ENCODE results near the gene RELB. TPM values are rescaled to one million over a fixed set of nuclear protein-coding genes. Genes with fewer than 3 reads are reported as not detected.

The RELB gene
- polyA plus RNA-seq, 1 experiment: 9.9 TPM

DNA sequence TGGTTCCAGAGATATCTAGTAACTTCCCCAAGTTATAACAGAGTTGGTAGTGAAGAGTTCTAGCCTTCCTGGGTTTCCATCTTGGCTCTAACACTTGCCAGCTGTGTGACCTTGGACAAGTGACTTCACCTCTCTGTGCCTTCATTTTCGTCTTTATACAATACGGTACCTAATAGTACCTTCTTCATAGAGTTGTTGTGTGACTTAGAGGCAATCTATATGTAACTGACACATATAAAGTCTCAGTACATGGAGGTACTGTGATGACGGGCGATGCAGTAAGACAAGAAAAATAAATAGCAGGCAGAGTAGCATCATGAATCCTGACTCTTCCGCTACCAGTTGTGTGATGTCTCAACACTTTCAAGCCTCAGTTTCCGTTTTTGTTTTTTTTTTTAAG, 29.6 kb downstream of the RELB start:
- TF ChIP-seq, protein P1, sequence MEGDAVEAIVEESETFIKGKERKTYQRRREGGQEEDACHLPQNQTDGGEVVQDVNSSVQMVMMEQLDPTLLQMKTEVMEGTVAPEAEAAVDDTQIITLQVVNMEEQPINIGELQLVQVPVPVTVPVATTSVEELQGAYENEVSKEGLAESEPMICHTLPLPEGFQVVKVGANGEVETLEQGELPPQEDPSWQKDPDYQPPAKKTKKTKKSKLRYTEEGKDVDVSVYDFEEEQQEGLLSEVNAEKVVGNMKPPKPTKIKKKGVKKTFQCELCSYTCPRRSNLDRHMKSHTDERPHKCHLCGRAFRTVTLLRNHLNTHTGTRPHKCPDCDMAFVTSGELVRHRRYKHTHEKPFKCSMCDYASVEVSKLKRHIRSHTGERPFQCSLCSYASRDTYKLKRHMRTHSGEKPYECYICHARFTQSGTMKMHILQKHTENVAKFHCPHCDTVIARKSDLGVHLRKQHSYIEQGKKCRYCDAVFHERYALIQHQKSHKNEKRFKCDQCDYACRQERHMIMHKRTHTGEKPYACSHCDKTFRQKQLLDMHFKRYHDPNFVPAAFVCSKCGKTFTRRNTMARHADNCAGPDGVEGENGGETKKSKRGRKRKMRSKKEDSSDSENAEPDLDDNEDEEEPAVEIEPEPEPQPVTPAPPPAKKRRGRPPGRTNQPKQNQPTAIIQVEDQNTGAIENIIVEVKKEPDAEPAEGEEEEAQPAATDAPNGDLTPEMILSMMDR (IDR thresholded peaks at IDR 0.05; ENCODE audit: low read depth, low read length): no peak
- POLR2A ChIA-PET: no interaction called here
- CTCF ChIA-PET: interaction anchor here (1.3 kb wide), 1 partner anchor 29 kb away, joined by 4 read pairs; no protein-coding TSS in a partner anchor
- DNase-seq (ENCODE audit: low read depth, low spot score): no peak
- Histone ChIP-seq H3K27me3 (ENCODE audit: control insufficient read depth, insufficient read depth, low read length) (no peaks in the 10 kb centered on the region), H3K4me3 (ENCODE audit: low read depth, low read length) (no peak overlapping the region), H3K27ac (ENCODE audit: low read depth, low read length) (no peak overlapping the region), H3K9me3 (ENCODE audit: control insufficient read depth, insufficient read depth, low read length) (no peaks in the 10 kb centered on the region; the same call in 1 of the 2 replicates)

DNA sequence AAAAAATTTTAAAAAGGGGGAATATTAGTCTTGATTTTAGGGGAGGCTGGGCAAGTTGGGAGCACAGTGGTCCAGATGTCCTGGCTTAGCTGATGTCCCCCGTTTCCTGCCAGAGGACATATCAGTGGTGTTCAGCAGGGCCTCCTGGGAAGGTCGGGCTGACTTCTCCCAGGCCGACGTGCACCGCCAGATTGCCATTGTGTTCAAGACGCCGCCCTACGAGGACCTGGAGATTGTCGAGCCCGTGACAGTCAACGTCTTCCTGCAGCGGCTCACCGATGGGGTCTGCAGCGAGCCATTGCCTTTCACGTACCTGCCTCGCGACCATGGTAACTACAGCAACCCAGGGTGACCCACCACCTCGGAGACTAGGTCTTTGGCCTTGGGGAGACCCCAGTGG, 31.2 kb downstream of the RELB start:
- Histone ChIP-seq H3K4me3 (ENCODE audit: low read depth, low read length) (no peak overlapping the region), H3K9me3 (ENCODE audit: control insufficient read depth, insufficient read depth, low read length) (no peaks in the 10 kb centered on the region; the same call in 1 of the 2 replicates), H3K27ac (ENCODE audit: low read depth, low read length) (no peak overlapping the region), H3K27me3 (ENCODE audit: control insufficient read depth, insufficient read depth, low read length) (no peaks in the 10 kb centered on the region)
- no peak for DNase-seq (ENCODE audit: low read depth, low spot score)
- TF ChIP-seq, protein P1 (IDR thresholded peaks at IDR 0.05; ENCODE audit: low read depth, low read length): no peak
- CTCF ChIA-PET: no interaction called here
- POLR2A ChIA-PET: no interaction called here

DNA sequence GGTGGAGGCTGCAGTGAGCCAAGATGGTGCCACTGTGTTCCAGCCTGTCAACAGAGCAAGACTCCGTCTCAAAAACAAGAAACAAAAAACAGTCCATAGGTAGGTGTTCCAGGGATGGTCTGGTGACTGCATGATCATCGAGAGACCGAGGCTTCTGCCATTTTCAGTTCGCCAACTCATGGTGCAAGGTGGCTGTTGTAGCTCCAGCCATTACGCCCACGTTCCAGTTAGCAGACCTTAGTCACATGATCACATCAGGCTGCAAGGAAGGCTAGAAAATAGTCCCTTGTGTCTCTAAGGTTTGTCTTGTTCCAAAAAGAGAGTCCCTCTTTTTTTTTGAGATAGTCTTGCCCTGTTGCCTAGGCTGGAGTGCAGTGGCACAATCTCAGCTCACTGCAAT, 34.5 kb downstream of the RELB start:
- CTCF ChIA-PET: no interaction called here
- POLR2A ChIA-PET: interaction anchor here (0.5 to 0.6 kb wide), 2 partner anchors 15 to 29 kb away, joined by 4 to 6 read pairs; no protein-coding TSS in a partner anchor
- DNase-seq (ENCODE audit: low read depth, low spot score): no peak
- Histone ChIP-seq H3K4me3 (ENCODE audit: low read depth, low read length) (no peak overlapping the region), H3K27ac (ENCODE audit: low read depth, low read length) (no peak overlapping the region), H3K27me3 (ENCODE audit: control insufficient read depth, insufficient read depth, low read length) (no peaks in the 10 kb centered on the region), H3K9me3 (ENCODE audit: control insufficient read depth, insufficient read depth, low read length) (no peaks in the 10 kb centered on the region; the same call in 1 of the 2 replicates)
- TF ChIP-seq, protein P1 (IDR thresholded peaks at IDR 0.05; ENCODE audit: low read depth, low read length): no peak

DNA sequence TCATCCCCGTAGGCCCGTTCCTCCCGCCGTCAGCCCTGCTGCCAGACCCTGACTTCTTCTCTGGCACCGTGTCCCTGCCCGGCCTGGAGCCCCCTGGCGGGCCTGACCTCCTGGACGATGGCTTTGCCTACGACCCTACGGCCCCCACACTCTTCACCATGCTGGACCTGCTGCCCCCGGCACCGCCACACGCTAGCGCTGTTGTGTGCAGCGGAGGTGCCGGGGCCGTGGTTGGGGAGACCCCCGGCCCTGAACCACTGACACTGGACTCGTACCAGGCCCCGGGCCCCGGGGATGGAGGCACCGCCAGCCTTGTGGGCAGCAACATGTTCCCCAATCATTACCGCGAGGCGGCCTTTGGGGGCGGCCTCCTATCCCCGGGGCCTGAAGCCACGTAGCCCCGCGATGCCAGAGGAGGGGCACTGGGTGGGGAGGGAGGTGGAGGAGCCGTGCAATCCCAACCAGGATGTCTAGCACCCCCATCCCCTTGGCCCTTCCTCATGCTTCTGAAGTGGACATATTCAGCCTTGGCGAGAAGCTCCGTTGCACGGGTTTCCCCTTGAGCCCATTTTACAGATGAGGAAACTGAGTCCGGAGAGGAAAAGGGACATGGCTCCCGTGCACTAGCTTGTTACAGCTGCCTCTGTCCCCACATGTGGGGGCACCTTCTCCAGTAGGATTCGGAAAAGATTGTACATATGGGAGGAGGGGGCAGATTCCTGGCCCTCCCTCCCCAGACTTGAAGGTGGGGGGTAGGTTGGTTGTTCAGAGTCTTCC, 36.3 kb downstream of the RELB start:
- Histone ChIP-seq H3K27me3 (ENCODE audit: control insufficient read depth, insufficient read depth, low read length) (no peaks in the 10 kb centered on the region), H3K9me3 (ENCODE audit: control insufficient read depth, insufficient read depth, low read length) (no peaks in the 10 kb centered on the region; the same call in 1 of the 2 replicates), H3K4me3 (ENCODE audit: low read depth, low read length) (no peak overlapping the region), H3K27ac (ENCODE audit: low read depth, low read length) (no peak overlapping the region)
- DNase-seq (ENCODE audit: low read depth, low spot score): no peak
- ChIA-PET POLR2A (no interaction called here), CTCF (interaction anchor here (0.7 to 2.4 kb wide), 2 partner anchors 22 to 61 kb away, joined by 5 to 14 read pairs; no protein-coding TSS in a partner anchor)
- TF ChIP-seq, protein P1 (IDR thresholded peaks at IDR 0.05; ENCODE audit: low read depth, low read length): no peak

Data from AG04450 (cell line).